OCI-LY1 (cell line): ENCODE measurements around the gene GIMAP4.

Experiments used
- EZH2 ChIP-seq: fragments of 200-600 bp; sonication (generic), shearing (Covaris generic); IDR thresholded peaks from 2 replicates; pipeline ENCODE4 v1.8.0; 2017; ENCODE audit warnings: borderline replicate concordance, mixed run types, mild to moderate bottlenecking, antibody characterized with exemption, low read length, moderate library complexity, mixed read lengths
- TF ChIP-seq, protein P1 (sequence below): fragments of 200-600 bp; sonication (generic), shearing (Covaris generic); IDR thresholded peaks from 2 replicates; pipeline ENCODE4 v1.5.1; 2017; ENCODE audit warnings: mild to moderate bottlenecking, antibody characterized with exemption, low read length, moderate library complexity, mixed read lengths

DNA sequence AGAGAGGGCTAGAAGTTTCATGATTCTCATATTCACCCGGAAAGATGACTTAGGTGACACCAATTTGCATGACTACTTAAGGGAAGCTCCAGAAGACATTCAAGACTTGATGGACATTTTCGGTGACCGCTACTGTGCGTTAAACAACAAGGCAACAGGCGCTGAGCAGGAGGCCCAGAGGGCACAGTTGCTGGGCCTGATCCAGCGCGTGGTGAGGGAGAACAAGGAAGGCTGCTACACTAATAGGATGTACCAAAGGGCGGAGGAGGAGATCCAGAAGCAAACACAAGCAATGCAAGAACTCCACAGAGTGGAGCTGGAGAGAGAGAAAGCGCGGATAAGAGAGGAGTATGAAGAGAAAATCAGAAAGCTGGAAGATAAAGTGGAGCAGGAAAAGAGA lies 5.3 kb downstream of the GIMAP4 start:
- TF ChIP-seq EZH2, result no peak
- TF ChIP-seq, protein P1, sequence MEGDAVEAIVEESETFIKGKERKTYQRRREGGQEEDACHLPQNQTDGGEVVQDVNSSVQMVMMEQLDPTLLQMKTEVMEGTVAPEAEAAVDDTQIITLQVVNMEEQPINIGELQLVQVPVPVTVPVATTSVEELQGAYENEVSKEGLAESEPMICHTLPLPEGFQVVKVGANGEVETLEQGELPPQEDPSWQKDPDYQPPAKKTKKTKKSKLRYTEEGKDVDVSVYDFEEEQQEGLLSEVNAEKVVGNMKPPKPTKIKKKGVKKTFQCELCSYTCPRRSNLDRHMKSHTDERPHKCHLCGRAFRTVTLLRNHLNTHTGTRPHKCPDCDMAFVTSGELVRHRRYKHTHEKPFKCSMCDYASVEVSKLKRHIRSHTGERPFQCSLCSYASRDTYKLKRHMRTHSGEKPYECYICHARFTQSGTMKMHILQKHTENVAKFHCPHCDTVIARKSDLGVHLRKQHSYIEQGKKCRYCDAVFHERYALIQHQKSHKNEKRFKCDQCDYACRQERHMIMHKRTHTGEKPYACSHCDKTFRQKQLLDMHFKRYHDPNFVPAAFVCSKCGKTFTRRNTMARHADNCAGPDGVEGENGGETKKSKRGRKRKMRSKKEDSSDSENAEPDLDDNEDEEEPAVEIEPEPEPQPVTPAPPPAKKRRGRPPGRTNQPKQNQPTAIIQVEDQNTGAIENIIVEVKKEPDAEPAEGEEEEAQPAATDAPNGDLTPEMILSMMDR, result no peak
